HG03354 (cell line): ENCODE measurements around the gene MAPK9.

Source experiments
- ATAC-seq: cut with Tn5 transposase; IDR thresholded peaks from one replicate; pipeline ENCODE4 v1.9.1; 2021; ENCODE audit warnings: mild to moderate bottlenecking; ENCODE audit not compliant: unreplicated experiment, poor library complexity, severe bottlenecking

The MAPK9 gene

DNA sequence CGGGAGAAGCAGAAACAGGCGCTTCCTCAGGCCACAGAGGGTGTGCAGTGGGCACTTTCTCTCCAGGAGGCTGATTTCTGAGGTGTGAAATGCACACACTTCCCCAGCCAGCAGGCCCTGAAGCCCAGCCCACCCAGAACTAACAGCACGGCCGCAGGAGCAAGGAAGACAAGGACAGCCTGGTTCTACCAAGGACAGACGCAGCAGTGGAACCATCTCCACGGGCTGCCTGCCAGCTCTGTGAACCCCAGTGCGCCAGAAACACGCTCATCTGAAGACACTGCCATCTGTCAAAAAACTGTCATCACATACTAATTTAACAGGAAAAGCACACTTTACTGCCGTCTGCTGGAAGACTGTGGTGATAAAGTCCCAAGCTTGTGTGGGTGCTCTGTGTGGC is 40.7 kb downstream of the MAPK9 start:
- no peak for ATAC-seq

DNA sequence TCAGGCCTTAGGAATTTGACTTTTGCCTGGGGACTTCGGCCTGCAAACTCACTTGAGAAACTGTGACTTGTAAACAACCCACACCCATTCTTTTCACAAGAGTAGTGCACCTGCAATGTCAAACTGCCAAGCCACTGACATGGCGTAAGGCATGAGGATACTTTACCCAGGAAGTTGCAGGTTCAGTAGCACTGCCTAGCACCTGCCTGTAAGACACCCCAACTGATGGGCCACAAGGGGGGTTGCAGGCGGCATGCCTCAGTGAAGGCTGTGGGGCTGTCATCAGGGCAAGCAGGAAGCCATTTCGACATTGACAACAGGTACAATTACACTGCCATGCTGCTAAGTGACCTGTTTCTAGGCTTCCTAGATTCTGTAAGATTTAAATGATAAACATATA is 41.6 kb downstream of the MAPK9 start:
- no peak for ATAC-seq

DNA sequence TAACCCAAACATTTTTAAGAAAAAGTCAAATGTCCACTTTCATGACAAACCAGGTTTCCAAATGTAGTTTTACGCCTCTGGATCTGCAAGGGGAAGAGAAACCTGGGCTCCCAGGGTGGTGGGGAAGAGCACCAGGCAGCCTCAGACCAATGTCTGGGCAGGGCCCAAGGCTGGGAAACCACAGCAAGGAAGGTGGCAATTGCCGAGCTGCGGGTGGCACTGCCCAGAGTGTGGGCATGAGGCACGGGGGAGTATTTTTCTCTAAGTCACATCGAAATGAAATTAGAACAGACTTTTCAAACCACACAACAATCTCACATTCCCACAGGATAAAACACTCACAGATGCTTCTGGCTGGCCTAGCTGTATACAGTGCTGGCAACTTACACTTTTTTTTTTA is 50.3 kb downstream of the MAPK9 start:
- ATAC-seq = no peak

DNA sequence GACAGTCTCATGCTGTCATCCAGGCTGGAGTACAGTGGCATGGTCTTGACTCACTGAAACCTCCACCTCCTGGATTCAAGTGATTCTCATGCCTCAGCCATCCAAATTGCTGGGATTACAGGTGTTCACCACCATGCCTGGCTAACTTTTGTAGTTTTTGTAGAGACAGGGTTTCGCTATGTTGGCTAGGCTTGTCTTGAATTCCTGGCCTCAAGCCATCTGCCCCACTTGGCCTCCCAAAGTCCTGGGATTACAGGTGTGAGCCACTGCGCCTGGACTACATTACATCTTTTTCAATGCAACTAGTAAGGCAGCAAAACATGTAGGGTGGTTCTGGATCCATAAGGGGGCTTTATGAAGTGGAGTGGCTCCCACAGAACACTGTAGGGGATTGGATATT is 53.3 kb downstream of the MAPK9 start:
- ATAC-seq = no peak

DNA sequence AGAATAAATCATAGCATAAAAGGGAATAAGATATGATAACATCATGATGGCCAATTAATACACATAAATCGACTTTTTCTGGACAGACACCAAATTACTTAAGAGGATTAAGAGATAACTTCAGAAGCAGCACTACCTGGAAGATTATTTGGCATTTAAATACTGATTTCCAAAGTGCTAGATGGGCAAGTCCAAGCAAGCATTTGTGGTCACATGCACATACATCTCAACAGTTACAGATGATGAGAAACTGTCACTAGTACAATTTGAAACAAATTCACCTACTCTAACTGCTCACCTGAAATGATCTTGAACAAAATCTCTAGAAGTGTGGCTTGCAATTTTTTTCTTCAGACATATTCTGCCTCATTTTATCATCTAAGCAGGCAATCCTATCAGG is 56.0 kb downstream of the MAPK9 start:
- ATAC-seq = no peak

DNA sequence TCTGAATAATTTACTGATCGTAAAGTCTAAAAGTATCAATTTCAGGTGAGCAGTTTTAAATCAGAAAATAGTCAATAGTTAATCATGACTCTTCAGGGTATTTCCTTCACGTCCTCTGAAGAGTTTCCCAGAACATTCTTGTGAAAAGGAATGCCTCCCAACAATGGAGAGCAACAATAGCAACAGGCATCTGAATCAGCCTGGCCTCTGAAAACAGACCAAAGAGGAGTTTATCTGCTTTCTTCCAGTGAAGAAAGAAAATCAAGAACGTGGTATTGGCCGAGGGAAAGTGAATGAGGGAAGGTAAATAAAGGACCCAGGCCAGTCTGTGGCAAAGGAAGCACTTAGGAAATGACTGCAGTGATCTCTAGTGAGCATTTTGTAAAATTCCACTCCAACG is 56.8 kb downstream of the MAPK9 start:
- ATAC-seq = no peak

DNA sequence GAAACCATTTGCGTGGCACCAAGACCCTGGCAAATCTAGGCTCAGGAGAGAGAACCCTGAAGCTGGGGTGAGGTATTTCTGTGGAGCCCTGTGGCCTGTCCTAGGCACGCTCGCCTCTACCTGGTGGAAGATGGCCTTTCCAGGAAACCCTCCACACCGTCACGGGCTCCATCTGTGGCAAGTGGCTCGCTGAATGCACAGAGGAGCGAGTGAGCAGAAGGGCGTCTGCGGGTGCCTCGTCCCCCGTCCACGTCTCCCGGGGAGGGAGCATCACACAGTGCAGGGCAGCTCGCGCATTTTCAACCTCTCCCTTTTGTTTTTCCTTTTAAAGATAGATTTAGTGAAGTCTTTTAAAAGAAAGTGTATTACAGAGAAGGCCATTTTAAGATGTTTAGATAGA is 57.6 kb downstream of the MAPK9 start:
- no peak for ATAC-seq

DNA sequence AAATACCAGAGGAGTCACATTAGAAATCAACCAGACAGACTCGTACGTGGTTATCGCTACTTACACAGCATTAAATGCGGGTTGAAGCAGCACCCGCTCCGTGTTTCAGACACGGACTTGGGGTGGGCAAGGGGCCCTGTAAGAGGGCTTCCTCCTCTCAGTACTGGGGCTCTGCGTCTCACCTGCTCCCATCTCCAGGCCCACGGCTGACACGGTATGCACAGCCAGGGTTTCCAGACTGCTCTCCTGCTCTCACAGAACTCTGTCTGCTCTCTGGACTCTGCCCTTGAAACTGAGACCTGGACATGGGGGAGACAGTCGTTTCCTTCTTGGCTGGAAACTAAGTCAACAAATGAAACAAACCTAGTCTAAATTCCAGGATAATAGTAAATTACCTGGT is 58.2 kb downstream of the MAPK9 start:
- no peak for ATAC-seq

DNA sequence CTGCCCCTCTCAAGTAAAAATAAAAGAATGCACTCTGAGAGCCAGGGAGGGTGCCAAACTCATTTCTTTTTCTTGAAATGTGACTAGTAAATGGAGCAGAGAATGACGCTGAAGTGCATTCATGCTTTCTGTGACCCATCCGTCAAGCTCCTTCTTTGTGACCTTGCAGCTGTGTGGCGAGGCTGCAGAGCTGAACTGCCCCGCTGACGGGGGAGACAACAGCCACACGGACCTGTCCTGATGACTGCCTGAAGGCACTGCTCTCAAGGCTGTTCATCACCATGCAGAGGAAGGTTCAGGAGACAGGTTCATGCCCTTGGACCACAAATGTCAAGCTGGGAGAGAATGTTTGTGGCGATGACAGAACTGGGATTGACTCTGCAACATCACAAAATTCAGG is 61.9 kb downstream of the MAPK9 start:
- ATAC-seq = no peak

DNA sequence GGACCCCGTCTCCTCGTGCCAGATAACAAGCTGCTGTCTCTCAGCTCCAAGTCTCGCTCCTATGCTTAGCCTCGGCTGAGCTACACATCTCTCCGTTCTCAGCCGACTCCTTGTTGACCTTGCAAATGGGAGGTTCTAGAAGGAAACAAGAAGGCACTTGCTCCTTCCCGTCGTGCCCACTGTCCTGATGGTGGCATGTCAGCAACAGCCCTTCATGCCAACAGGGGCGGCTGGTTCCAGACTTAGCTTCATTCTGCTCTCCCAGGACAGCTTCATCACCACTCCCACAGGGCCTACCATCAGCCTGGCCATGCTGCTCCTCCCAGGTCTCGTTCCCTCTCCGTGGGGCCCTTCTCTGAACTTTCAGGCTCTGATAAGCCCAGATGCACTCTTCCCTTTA is 69.8 kb downstream of the MAPK9 start:
- ATAC-seq = no peak

DNA sequence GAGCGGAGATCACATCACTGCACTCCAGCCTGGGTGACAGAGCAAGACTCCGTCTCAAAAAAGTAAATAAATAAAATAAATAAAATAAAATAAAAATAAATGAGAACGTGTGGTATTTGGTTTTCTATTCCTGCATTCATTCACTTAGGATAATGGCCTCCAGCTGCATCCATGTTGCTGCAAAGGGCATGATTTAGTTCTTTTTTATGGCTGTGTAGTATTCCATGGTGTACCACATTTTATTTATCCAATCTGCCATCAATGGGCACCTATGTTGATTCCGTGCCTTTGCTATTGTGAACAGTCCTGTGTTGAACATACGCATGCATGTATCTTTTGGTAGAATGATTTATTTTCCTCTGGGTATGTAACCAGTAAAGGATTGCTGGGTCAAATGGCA is 74.1 kb downstream of the MAPK9 start:
- no peak for ATAC-seq

DNA sequence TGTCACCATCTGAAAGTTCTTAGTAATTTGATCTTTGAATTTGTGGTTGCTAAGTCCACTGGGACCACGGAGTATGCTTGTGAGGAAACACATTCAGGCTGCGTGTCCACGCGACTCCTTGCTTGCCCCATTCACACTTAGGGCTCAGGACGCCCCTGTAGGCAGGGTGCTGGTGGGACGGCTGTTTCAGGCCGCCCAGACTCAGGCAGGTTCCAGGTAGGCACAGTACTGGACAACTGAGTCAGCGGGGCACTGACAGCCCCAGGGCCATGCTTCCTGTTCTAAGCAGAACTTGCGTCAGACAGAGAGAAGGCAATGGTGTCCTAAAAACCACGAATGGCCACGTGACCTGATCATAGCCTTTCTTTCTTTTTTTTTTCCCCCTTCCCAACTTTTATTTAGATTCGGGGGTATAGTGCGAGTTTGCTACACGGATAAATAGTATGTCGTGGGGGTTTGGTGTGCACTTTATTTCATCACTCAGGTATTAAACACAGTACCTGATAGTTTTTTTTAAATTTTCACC is 75.2 kb downstream of the MAPK9 start:
- no peak for ATAC-seq

DNA sequence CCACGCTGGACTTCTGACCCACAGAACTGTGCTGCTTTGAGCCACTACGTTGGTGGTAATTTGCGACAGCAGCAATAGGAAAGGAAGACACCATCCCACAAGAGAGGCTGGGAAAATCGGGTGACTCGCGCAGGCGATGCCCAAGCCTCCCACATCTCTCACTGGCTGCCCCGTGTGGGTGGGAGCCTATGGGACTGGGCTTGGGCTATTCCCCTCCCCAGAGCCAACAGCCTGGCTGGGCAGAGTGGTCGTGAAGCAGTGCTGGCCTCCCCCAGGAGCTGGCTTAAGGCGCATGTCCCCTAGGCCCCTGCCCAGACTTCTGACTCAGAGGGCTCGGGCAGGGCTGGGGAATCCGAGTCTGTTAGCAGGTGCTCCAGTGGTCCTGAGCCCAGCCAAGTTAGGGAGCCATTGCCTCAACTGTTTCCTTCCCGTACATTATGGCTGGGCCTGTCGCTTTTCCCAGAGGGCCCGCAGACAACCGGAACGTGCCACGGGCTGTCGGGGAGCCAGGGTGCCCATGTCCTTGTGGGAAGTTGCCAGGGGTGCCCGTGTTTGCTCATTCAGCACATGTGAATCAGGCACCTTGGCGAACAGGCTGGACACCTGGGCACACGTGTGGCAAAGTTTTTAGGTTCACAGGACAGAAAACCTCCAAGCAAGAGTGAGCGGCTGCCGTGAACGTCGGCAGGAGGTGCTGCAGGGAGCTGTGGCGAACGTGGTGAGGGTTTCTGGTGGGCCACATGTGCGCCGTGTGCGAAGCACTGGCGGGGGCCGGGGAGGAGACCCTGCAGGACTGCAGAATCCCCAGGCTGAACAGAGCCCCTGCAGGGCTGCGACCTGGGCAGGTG is 75.9 kb downstream of the MAPK9 start:
- no peak for ATAC-seq

DNA sequence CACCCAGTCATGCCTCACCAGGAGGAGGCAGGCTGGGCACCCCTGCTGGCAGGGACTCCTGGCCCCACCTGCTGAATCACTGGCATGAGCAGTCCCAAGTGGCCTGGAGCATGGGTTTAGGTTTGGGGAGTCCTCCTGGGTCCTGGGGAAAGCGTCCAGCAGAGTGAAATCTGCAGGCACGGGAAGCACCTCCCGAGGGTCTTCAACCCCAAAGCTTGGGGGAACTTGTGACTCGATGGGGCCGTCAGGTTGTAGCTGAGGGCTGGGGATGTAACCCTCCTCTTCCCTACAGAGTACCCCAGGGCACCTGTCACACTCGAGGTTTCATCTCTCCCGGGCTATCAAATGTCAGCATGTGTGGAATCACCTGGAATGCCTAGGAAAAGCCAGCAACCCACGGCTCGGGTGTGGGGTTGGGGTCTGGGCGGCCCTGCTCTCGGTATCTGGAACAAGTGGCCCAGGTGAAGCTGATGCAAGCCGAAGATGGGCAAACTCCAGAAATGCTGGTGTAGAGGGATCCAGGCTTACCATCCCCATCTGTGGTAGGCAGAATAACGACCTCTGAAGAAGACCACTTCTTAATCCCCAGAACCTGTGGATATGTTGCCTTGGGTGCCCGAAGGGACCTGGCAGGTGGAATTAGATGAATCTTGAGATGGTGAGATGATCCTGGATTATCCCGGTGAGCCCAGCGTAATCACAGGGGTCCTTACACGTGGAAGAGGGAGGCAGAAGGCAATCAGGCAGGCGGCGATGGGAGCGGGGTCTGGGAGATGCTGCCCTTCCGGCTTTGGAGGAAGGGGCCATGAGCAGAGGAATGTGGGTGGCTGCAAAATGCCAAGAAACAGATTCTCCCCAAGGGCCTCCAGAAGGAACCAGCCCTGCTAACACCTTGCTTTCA is 76.8 kb downstream of the MAPK9 start:
- ATAC-seq = no peak

DNA sequence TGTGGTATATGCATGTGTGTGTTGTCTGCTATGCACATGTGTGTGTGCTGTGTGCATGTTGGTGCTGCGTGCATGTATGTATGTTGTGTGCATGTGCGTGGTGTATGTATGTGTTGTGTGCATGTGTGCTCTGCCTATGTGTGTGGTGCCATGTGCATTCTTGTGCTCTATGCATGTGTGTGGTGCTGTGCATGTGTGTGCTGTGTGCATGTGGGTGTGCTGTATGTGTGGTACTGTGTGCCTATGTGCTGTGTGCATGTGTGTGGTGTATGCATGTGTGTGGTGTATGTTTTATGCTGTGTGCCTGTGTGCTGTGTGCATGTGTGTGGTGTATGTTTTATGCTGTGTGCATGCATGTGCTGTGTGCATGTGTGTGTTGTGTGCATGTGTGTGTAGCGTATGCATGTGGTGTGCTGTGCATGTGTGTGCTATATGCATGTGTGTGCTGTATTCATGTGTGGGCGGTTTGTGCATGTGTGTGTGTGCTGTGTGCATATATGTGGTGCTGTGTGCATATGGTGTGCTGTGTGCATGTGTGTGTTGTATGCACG is 78.2 kb downstream of the MAPK9 start:
- no peak for ATAC-seq

DNA sequence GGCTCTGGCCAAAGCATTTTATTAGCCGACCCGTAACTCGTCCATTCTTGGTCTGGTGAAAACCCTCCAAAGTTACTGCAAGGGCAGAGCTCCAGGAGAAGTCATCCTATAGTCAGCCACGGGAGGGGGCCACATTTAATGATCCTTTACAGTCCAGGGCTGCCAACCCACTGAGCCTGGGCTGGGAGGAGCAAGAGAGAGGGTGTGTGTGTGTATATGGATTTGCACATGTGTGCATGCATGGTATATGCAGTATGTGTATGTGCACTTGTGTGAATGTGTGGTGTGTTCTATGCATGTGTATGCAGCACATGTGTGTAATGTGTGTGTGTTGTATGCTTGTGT is 78.7 kb downstream of the MAPK9 start:
- no peak for ATAC-seq

DNA sequence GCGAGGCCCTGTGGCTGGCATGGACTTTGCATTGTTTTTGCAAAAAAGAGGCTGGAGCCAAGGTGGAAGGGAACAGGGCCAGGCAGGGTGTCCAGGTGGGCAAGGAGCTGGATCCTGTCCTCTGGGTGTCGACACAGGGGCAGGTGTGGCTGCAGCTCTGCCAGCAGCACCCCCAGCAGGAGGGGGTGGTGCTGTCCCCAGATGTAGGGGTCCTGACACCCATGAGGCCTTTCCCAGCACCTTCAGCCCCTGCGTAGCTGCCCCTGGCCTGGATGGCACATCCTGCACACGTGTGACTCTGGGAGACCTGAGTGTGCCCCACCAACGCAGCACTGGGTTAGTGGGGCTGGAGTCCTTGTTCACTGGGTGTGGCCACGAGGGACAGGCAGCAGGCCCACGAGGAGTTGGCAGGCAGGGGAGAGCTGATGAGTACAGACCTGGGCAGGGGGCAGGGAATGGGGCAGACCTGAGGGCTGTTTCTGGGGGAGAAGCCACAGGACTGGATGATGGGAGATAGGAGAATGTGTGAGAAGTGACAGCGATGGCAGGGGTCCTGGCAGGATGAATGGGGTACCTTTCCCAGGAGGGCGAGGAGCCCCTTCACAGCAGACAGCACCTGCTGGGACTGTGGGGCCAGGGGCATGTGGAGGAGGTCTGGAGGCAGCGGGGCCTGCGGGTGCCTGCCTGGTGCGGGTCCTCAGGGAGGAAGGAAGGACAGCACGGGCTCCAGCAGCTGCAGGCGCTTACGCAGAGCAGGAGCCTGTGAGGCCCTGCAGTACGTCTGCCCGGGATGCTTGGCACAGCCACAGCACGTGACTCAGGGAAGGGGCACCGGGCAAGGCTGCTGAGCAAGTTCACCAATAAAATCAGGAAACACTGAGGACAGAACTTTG is 79.3 kb downstream of the MAPK9 start:
- ATAC-seq = no peak

DNA sequence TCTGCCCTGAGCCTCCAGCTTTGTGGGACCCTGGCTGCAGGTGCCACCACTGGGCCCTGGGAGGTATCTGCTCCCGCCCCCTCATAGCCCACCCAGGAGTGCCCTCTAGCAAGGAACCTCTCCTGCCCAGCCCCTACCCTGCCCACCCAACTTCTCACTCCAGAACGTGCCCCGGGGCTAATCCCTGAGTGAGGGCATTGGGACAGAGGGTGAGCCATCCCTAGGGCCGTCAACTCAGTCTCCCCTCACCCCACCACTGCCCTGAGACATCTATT is 80.2 kb downstream of the MAPK9 start:
- ATAC-seq = no peak

DNA sequence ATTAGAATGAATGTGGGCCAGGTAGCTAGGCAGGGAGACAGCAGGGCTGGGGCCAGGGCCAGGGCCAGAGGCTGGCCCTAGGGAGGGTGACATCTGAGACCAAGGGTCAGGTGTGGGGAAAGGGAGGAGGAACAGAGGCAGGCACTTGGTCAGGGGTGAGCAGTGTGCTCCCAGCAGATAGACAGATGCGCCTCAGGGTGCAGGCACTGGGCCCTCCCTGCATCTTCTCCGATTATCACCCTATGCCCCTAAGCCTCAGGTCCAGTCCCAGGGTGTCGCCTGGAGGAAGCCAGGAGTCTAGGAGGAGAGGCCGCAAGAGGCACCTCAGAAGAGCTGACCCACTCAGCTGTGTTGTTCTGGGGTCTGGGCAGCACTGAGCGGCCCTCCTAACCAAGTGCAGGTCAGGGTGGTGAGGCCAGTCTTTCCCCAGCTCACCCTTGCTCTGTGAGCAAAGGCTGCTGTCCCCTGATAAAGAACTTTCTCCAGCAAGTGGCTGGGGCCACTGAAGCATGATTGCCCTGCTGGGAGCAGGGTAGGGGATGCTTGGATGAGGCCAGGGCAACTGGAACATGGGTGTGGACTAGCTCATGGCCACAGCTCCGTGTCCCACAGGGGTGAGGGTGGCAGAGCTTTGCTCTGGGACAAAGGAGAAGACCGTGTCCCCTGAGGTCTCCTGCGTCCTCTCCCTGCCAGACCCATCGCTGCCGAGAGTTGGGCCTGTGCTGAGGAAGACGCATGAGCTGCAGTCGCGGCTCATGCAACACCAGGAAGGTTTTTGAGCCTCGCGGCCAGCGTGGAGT is 80.7 kb downstream of the MAPK9 start:
- ATAC-seq = no peak
